ENCODE data around the gene NOP9. TPM values are rescaled to one million over a fixed set of nuclear protein-coding genes. Genes with fewer than 3 reads are reported as not detected.
A peak's percentile ranks its signal among the peaks of the same experiment; 100 is the strongest.
"Not testable (repeated sequence)": the region's sequence is repeated elsewhere in the genome, so short reads cannot be mapped to it uniquely, and the experiment has no call there.

Gene NOP9
- polyA plus RNA-seq, 5 donors, result 21.3 to 26.7 (median 24.3) TPM

GRCh38 chr14:24324024-24324423 lies 24.4 kb downstream of the NOP9 start:
- no peak for DNase-seq

GRCh38 chr14:24325041-24325530 lies 25.4 kb downstream of the NOP9 start:
- no peak for DNase-seq

GRCh38 chr14:24325963-24326362 lies 26.3 kb downstream of the NOP9 start:
- DNase-seq, result no peak

- DNase-seq, result no peak
Measured at GRCh38 chr14:24327303-24327702, 27.7 kb downstream of the NOP9 start.

GRCh38 chr14:24327914-24328313 lies 28.3 kb downstream of the NOP9 start:
- DNase-seq, result not testable (repeated sequence)

- DNase-seq, result no peak
Measured at GRCh38 chr14:24329073-24329663, 29.5 kb downstream of the NOP9 start.

GRCh38 chr14:24329736-24330135 lies 30.1 kb downstream of the NOP9 start:
- no peak for DNase-seq

GRCh38 chr14:24330973-24331674 lies 31.5 kb downstream of the NOP9 start:
- DNase-seq, result no peak

GRCh38 chr14:24331731-24332267 lies 32.1 kb downstream of the NOP9 start:
- DNase-seq, result no peak

- peak; percentile 43 to 56 for DNase-seq
Measured at GRCh38 chr14:24332268-24332993, 32.8 kb downstream of the NOP9 start.

- DNase-seq, result no peak
Measured at GRCh38 chr14:24334431-24335291, 35.0 kb downstream of the NOP9 start, which contains the start of gene ADCY4. Gene ADCY4, minus strand, starts transcription at chr14:24335071. Its CDS starts 419 bp downstream, at chr14:24334652.

- no peak for DNase-seq
Measured at GRCh38 chr14:24335461-24336171, 36.0 kb downstream of the NOP9 start.

- DNase-seq, result no peak
Measured at GRCh38 chr14:24337144-24337823, 37.6 kb downstream of the NOP9 start.

GRCh38 chr14:24337824-24338175 lies 38.1 kb downstream of the NOP9 start:
- no peak for DNase-seq

GRCh38 chr14:24338843-24339242 lies 39.2 kb downstream of the NOP9 start:
- DNase-seq, result no peak

- no peak for DNase-seq
Measured at GRCh38 chr14:24339284-24340151, 39.9 kb downstream of the NOP9 start, which contains the start of gene RIPK3. Gene RIPK3, minus strand, starts transcription at chr14:24339991. Its CDS starts 165 bp downstream, at chr14:24339826.

GRCh38 chr14:24340606-24341005 lies 41.0 kb downstream of the NOP9 start:
- no peak for DNase-seq

- no peak for DNase-seq
Measured at GRCh38 chr14:24342889-24343288, 43.2 kb downstream of the NOP9 start.

Measured in right lung (tissue), 5 donors.